Right lobe of liver (tissue), 6 donors: ENCODE measurements around the gene SNED1. TPM values are rescaled to one million over a fixed set of nuclear protein-coding genes. Genes with fewer than 3 reads are reported as not detected.
A peak's percentile ranks its signal among the peaks of the same experiment; 100 is the strongest.

ENCODE experiments used
- ATAC-seq, 4 donors: fragments of 200-7000 bp; cut with Tn5 transposase; one replicate each; pipeline ENCODE4 v1.9.1; 2020; ENCODE audit warnings: mild to moderate bottlenecking in 4 of 4, moderate library complexity in 4 of 4
- DNase-seq, 3 donors: peaks; one replicate each; pipeline ENCODE4 v3.0.0-alpha.2; 2020
- H3K27ac ChIP-seq, 3 donors: fragments of 200-600 bp; one replicate each; pipeline ENCODE4 v1.8.0; 2022
- H3K27me3 ChIP-seq, 2 donors: fragments of 200-600 bp; one replicate each; pipeline ENCODE4 v1.8.0; 2022
- H3K36me3 ChIP-seq, 4 donors: fragments of 200-600 bp; sonication (generic) in 1 of 4; one replicate each; pipeline versions ENCODE4 v1.5.1 to v1.8.0; 2017 to 2022; ENCODE audit warnings: control low read depth in 1 of 4
- H3K4me1 ChIP-seq, 4 donors: fragments of 200-600 bp; sonication (generic) in 1 of 4; one replicate each; pipeline versions ENCODE4 v1.5.1 to v1.8.0; 2017 to 2022; ENCODE audit warnings: control low read depth in 1 of 4
- H3K4me3 ChIP-seq, 3 donors: fragments of 200-600 bp; one replicate each; pipeline ENCODE4 v1.8.0; 2022
- H3K9me3 ChIP-seq, 4 donors: fragments of 200-600 bp; sonication (generic) in 1 of 4; one replicate each; pipeline versions ENCODE4 v1.5.1 to v1.8.0; 2017 to 2022; ENCODE audit warnings: control low read depth in 1 of 4
- POLR2A ChIP-seq: fragments of 450-650 bp; IDR thresholded peaks from one replicate; pipeline ENCODE4 v1.6.1; 2017; ENCODE audit warnings: antibody characterized with exemption, mild to moderate bottlenecking
- WGBS: methylation state at CpG from one replicate; pipeline ENCODE4 v1.1.6; 2018; ENCODE audit warnings: low coverage, low lambda C conversion rate; ENCODE audit not compliant: insufficient coverage; ENCODE audit errors: missing lambda C conversion rate; 5-methylcytosine and 5-hydroxymethylcytosine counted together
- intact Hi-C, 2 donors: fragments of 100-400 bp; cut with DNase I; formaldehyde crosslinking; loops; one replicate each; pipeline versions ENCODE4 v1.11.2 to v1.14.1; 2022
- total RNA-seq, 6 experiments: library from RNA; depleted of rRNA in 2 of 6; stranded (reverse); fragments of >200 nt in 2 of 6; fragmentation: NEBNext Ultra II Directional in 3 of 6; extraction: Animal tissue kit (Norgen Biotek cat#: 25700) in 3 of 6; gene quantifications; one replicate each; pipeline versions ENCODE4 v1.1.0 to v1.2.4, GENCODE V29; 2016 to 2023
- TF ChIP-seq, protein P1 (sequence below), 4 donors: fragments of 200-600 bp in 3 of 4; fragments of 450-650 bp in 1 of 4; IDR thresholded peaks; one replicate each; pipeline versions ENCODE4 v1.5.1 to v1.8.0; 2016 to 2022; ENCODE audit warnings: antibody characterized with exemption in 4 of 4, mild to moderate bottlenecking in 2 of 4
- donor health status: DM: no; HTN: yes; CAD: no.
- donor health status: DM: no; HTN: no; CAD: no.
- donor health status: DM: no; HTN: no; CAD: no.
- donor health status: DM: no; HTN: yes; CAD: no.
- donor health status: DM: no; HTN: yes; CAD: no.

SNED1 gene
- total RNA-seq, 6 experiments from 2014 or later: 7.4 to 27.8 (median 13.2) TPM

DNA sequence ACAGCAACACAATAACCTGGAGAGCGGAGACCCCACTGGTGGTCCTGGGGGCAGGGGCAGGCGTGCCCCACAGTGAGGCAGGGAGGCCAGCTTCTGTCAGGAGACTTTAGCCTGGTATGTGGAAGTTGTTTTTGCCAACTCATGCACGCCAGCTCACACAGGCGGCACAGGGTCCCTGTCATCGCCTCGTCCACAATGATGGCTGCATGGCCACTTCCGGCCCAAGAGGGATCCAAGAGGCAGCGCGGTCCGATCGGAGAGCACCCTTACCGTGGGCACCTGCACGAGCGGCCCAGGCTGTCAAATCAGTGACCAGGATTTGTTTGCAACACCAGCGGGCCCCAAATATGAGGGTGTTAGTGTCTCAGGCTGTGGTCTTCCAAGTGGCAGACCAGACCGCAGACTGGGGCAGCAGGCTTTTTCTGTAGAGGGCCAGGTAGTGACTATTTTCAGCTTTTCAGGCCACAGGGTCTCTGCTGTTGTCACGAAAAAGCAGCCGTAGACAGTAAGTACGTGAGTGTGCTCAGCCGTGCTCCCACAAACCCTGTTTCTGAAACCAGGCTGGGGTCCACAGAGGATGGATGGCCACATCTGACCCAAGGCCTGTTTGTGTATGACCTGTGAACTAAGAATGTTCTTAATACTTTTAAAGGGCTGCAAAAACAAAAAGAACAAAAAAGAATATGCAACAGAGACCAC lies 21.2 kb downstream of the SNED1 start:
- no peak for TF ChIP-seq POLR2A
- TF ChIP-seq, protein P1, sequence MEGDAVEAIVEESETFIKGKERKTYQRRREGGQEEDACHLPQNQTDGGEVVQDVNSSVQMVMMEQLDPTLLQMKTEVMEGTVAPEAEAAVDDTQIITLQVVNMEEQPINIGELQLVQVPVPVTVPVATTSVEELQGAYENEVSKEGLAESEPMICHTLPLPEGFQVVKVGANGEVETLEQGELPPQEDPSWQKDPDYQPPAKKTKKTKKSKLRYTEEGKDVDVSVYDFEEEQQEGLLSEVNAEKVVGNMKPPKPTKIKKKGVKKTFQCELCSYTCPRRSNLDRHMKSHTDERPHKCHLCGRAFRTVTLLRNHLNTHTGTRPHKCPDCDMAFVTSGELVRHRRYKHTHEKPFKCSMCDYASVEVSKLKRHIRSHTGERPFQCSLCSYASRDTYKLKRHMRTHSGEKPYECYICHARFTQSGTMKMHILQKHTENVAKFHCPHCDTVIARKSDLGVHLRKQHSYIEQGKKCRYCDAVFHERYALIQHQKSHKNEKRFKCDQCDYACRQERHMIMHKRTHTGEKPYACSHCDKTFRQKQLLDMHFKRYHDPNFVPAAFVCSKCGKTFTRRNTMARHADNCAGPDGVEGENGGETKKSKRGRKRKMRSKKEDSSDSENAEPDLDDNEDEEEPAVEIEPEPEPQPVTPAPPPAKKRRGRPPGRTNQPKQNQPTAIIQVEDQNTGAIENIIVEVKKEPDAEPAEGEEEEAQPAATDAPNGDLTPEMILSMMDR (IDR thresholded peaks at IDR 0.05): no peak
- H3K9me3 ChIP-seq: no peaks in the 10 kb centered on the region
- no peak for ATAC-seq
- peaks cover 0 to 3% (median 0%) of the 10 kb centered on the region in 4 donors for H3K4me1 ChIP-seq
- H3K36me3 ChIP-seq: no peaks in the 10 kb centered on the region
- intact Hi-C loops: no loop called here
- H3K4me3 ChIP-seq: no peak overlapping the region
- no peaks in the 10 kb centered on the region for H3K27me3 ChIP-seq
- H3K27ac ChIP-seq: no peak overlapping the region
- WGBS: 88% methylated on average over 7 of the region's 20 CpGs
- peak in 1 of 3 donors; percentile 38 for DNase-seq

DNA sequence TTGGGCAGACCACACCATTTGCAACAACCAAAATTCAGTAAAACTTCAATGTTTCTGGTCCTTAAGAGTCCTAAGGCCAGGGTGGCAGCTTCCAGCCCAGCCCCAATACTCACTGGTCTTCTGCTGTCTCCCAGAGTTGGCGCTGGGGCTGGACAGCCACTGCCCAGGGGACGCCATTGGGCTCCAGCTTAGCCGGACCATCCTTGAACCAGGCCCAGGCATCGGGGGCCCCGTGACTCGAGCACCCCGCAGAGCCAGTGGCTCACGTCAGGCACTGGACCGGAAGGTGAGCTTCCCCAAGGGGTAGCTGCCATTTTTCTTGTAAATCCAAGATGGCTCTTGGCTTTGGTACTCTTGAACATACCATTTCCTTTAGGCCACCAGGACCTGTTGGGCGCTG lies 21.8 kb downstream of the SNED1 start:
- Histone ChIP-seq H3K9me3 (peaks cover 0 to under 1% (median 0%) of the 10 kb centered on the region in 4 donors), H3K27ac (no peak overlapping the region), H3K4me1 (peaks cover 0 to 3% (median 0%) of the 10 kb centered on the region in 4 donors), H3K4me3 (no peak overlapping the region), H3K36me3 (no peaks in the 10 kb centered on the region), H3K27me3 (no peaks in the 10 kb centered on the region)
- ATAC-seq: no peak
- no peak for TF ChIP-seq POLR2A
- TF ChIP-seq, protein P1 (IDR thresholded peaks at IDR 0.05): no peak
- no peak for DNase-seq
- no CpG with 5 or more reads among the region's 10 CpGs for WGBS
- intact Hi-C loops: no loop called here

- H3K9me3 ChIP-seq: peaks cover 0 to 6% (median 0%) of the 10 kb centered on the region in 4 donors
- H3K27me3 ChIP-seq: no peaks in the 10 kb centered on the region
- no peak for DNase-seq
- H3K4me3 ChIP-seq: no peak overlapping the region
- no peak overlapping the region for H3K27ac ChIP-seq
- H3K36me3 ChIP-seq: no peaks in the 10 kb centered on the region
- H3K4me1 ChIP-seq: peaks cover 0 to 3% (median 0%) of the 10 kb centered on the region in 4 donors
- no peak for ATAC-seq
- intact Hi-C loops: no loop called here
- no peak for TF ChIP-seq POLR2A
- TF ChIP-seq, protein P1 (IDR thresholded peaks at IDR 0.05): no peak
- WGBS: 100% methylated on average over 2 of the region's 8 CpGs
These were observed 22.3 kb downstream of the SNED1 start for GRCh38 chr2:241020629-241021190.

GRCh38 chr2:241025639-241026038 lies 27.2 kb downstream of the SNED1 start:
- Histone ChIP-seq H3K27ac (no peak overlapping the region), H3K9me3 (peaks cover 0 to 14% (median 0%) of the 10 kb centered on the region in 4 donors), H3K27me3 (no peaks in the 10 kb centered on the region), H3K4me3 (no peak overlapping the region), H3K4me1 (peaks cover 0 to 3% (median 0%) of the 10 kb centered on the region in 4 donors), H3K36me3 (no peaks in the 10 kb centered on the region)
- WGBS: 58% methylated on average over 1 of the region's 1 CpG
- DNase-seq: no peak
- ATAC-seq: no peak
- intact Hi-C loops: no loop called here
- TF ChIP-seq, protein P1 (IDR thresholded peaks at IDR 0.05): no peak
- TF ChIP-seq POLR2A: no peak
